ENCODE measurements around the gene UBR3.

DNA sequence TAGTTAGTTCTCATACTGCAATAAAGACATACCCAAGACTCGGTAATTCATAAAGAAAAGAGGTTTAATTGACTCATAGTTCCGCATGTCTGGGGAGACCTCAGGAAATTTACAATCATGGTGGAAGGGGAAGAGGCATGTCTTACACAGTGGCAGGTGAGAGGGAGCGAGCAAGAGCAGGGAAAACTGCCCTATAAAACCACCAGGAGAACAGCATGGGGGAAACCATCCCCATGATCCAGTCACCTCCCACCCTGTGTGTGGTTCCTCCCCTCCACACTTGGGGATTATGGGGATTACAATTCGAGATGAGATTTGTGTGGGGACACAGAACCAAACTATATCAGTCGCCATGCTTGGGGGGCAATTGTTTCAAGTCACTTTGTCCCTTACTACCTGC, 29.7 kb upstream of the UBR3 start:
- TF ChIP-seq, protein P1, sequence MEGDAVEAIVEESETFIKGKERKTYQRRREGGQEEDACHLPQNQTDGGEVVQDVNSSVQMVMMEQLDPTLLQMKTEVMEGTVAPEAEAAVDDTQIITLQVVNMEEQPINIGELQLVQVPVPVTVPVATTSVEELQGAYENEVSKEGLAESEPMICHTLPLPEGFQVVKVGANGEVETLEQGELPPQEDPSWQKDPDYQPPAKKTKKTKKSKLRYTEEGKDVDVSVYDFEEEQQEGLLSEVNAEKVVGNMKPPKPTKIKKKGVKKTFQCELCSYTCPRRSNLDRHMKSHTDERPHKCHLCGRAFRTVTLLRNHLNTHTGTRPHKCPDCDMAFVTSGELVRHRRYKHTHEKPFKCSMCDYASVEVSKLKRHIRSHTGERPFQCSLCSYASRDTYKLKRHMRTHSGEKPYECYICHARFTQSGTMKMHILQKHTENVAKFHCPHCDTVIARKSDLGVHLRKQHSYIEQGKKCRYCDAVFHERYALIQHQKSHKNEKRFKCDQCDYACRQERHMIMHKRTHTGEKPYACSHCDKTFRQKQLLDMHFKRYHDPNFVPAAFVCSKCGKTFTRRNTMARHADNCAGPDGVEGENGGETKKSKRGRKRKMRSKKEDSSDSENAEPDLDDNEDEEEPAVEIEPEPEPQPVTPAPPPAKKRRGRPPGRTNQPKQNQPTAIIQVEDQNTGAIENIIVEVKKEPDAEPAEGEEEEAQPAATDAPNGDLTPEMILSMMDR (IDR thresholded peaks at IDR 0.05), result no peak
- TF ChIP-seq POLR2AphosphoS5 (IDR thresholded peaks at IDR 0.05), result no peak
- TF ChIP-seq POLR2A (IDR thresholded peaks at IDR 0.05), result no peak
